Neural cell (in vitro differentiated cells): ENCODE measurements around the gene NGEF.

Experiments used
- EZH2 ChIP-seq: fragments of 200-600, 300-800 bp; shearing (Covaris generic), sonication (generic); IDR thresholded peaks from 2 replicates; pipeline ENCODE4 v1.6.1; 2014; ENCODE audit warnings: antibody characterized with exemption, low read length, borderline replicate concordance, mild to moderate bottlenecking; ENCODE audit not compliant: insufficient read depth, poor library complexity, severe bottlenecking
- SMC3 ChIP-seq: fragments of 450-650 bp; conservative IDR thresholded peaks from 2 replicates; pipeline ENCODE4 v1.6.1; 2014; ENCODE audit warnings: antibody characterized with exemption, mild to moderate bottlenecking, moderate library complexity; ENCODE audit not compliant: poor library complexity
- TAF1 ChIP-seq: IDR thresholded peaks from 2 replicates; pipeline ENCODE4 v1.6.1; 2012; ENCODE audit warnings: low read depth
- TF ChIP-seq, protein P1 (sequence below): fragments of 450-650 bp; IDR thresholded peaks from 2 replicates; pipeline ENCODE4 v1.5.1; 2014; ENCODE audit warnings: antibody characterized with exemption, mild to moderate bottlenecking, moderate library complexity; ENCODE audit not compliant: poor library complexity, severe bottlenecking
- TF ChIP-seq, protein P2 (sequence below): IDR thresholded peaks from 2 replicates; pipeline ENCODE4 v1.6.1; 2012; ENCODE audit warnings: borderline replicate concordance

DNA sequence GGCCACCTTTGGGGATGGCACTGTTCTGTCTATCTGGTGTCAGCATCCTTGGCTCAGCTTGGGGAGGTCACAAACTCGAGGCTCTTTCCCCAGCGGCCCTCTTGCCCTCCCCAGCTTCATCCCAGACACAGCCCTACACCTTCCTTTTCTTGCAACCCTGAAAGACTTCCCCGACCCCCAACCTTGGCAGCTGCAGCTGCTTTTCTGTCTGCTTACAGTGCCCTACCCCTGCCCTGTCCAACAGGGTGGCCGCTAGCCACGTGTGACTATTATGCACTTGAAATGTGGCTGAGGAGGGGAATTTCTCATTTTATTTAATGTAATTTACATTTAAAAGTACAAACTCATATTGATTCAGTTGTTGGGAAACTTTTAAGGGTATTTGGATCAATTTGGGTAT is 41.3 kb downstream of the NGEF start:
- TF ChIP-seq SMC3 (no peak), EZH2 (no peak), TAF1 (no peak)
- TF ChIP-seq, protein P1, sequence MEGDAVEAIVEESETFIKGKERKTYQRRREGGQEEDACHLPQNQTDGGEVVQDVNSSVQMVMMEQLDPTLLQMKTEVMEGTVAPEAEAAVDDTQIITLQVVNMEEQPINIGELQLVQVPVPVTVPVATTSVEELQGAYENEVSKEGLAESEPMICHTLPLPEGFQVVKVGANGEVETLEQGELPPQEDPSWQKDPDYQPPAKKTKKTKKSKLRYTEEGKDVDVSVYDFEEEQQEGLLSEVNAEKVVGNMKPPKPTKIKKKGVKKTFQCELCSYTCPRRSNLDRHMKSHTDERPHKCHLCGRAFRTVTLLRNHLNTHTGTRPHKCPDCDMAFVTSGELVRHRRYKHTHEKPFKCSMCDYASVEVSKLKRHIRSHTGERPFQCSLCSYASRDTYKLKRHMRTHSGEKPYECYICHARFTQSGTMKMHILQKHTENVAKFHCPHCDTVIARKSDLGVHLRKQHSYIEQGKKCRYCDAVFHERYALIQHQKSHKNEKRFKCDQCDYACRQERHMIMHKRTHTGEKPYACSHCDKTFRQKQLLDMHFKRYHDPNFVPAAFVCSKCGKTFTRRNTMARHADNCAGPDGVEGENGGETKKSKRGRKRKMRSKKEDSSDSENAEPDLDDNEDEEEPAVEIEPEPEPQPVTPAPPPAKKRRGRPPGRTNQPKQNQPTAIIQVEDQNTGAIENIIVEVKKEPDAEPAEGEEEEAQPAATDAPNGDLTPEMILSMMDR, result no peak
- TF ChIP-seq, protein P2, sequence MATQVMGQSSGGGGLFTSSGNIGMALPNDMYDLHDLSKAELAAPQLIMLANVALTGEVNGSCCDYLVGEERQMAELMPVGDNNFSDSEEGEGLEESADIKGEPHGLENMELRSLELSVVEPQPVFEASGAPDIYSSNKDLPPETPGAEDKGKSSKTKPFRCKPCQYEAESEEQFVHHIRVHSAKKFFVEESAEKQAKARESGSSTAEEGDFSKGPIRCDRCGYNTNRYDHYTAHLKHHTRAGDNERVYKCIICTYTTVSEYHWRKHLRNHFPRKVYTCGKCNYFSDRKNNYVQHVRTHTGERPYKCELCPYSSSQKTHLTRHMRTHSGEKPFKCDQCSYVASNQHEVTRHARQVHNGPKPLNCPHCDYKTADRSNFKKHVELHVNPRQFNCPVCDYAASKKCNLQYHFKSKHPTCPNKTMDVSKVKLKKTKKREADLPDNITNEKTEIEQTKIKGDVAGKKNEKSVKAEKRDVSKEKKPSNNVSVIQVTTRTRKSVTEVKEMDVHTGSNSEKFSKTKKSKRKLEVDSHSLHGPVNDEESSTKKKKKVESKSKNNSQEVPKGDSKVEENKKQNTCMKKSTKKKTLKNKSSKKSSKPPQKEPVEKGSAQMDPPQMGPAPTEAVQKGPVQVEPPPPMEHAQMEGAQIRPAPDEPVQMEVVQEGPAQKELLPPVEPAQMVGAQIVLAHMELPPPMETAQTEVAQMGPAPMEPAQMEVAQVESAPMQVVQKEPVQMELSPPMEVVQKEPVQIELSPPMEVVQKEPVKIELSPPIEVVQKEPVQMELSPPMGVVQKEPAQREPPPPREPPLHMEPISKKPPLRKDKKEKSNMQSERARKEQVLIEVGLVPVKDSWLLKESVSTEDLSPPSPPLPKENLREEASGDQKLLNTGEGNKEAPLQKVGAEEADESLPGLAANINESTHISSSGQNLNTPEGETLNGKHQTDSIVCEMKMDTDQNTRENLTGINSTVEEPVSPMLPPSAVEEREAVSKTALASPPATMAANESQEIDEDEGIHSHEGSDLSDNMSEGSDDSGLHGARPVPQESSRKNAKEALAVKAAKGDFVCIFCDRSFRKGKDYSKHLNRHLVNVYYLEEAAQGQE, result no peak
